Gastroesophageal sphincter (tissue), 3 donors: Measurements from ENCODE around the gene CSNK1G1.

Experiments used
- POLR2AphosphoS5 ChIP-seq: sonication (generic); formaldehyde crosslinking; IDR thresholded peaks from one replicate; pipeline ENCODE4 v1.6.1; 2017; ENCODE audit warnings: antibody characterized with exemption
- TF ChIP-seq, protein P1 (sequence below), 4 experiments: fragments of 200-600 bp in 2 of 4; fragments of 450-650 bp in 2 of 4; sonication (generic) in 1 of 4; IDR thresholded peaks; one replicate each; pipeline ENCODE4 v1.5.1; 2017 to 2019; ENCODE audit warnings: antibody characterized with exemption in 4 of 4, mild to moderate bottlenecking in 2 of 4, moderate library complexity in 2 of 4

DNA sequence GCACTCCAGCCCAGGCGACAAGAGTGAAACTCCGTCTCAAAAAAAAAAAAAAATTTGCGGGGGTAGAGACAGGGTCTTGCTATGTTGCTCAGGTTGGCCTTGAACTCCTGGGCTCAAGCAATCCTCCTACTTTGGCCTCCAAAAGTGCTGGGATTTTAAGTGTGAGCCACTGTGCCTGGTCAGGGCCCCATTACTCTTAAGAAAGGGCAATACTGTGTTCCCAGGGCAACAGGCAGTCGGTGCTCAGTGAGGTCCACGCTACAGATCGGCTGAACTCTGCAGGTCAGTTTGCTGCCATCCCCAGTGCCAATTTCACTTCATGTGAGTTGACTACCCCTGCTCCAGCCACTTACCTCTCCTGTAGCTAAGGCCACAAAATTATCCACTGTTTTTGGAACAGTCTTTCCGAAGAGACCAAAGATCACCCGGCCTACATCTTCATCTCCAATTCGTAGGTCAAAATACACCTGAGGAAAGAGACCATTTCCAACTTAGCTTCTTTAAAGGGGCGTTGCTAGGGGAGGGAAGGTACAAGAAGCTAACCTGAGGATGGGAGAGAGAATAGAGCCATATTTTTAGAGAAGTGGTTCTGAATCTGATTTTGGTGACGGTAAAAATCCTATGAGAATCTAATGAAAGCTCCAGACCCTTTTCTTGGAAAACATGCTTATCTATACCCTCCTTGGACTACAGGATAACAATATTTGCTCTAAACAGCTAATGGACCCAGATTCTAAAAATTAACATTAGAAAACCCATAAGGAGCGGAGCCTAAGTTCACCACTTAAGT lies 194.1 kb downstream of the CSNK1G1 start:
- TF ChIP-seq, protein P1, sequence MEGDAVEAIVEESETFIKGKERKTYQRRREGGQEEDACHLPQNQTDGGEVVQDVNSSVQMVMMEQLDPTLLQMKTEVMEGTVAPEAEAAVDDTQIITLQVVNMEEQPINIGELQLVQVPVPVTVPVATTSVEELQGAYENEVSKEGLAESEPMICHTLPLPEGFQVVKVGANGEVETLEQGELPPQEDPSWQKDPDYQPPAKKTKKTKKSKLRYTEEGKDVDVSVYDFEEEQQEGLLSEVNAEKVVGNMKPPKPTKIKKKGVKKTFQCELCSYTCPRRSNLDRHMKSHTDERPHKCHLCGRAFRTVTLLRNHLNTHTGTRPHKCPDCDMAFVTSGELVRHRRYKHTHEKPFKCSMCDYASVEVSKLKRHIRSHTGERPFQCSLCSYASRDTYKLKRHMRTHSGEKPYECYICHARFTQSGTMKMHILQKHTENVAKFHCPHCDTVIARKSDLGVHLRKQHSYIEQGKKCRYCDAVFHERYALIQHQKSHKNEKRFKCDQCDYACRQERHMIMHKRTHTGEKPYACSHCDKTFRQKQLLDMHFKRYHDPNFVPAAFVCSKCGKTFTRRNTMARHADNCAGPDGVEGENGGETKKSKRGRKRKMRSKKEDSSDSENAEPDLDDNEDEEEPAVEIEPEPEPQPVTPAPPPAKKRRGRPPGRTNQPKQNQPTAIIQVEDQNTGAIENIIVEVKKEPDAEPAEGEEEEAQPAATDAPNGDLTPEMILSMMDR (IDR thresholded peaks at IDR 0.05): no peak
- no peak for TF ChIP-seq POLR2AphosphoS5
